A549 (cell line): Measurements from ENCODE around the gene MPRIP.

Experiments used
- PHF8 ChIP-seq: fragments of 200-600 bp; sonication (generic); IDR thresholded peaks from 2 replicates; pipeline ENCODE4 v1.6.1; 2016; ENCODE audit warnings: low read depth, mild to moderate bottlenecking, antibody characterized with exemption, moderate library complexity, borderline replicate concordance
- REST ChIP-seq: fragments of 200-600 bp; sonication (generic); IDR thresholded peaks from 2 replicates; pipeline ENCODE4 v1.6.1; 2016; ENCODE audit warnings: antibody characterized with exemption, mild to moderate bottlenecking, moderate library complexity
- SMC3 ChIP-seq: fragments of >200 bp; sonication (Bioruptor Twin); formaldehyde crosslinking; IDR thresholded peaks from 3 replicates; pipeline ENCODE4 v1.6.1; 2018; ENCODE audit warnings: inconsistent platforms

- TF ChIP-seq REST: no peak
- no peak for TF ChIP-seq PHF8
- no peak for TF ChIP-seq SMC3
Measured at GRCh38 chr17:17191346-17191792, 149.1 kb downstream of the MPRIP start.
